ENCODE data around the gene KCNAB2. TPM values are rescaled to one million over a fixed set of nuclear protein-coding genes. Genes with fewer than 3 reads are reported as not detected.

Gene KCNAB2
- total and polyA plus RNA-seq, 4 donors: 1.8 to 5.9 (median 4.5) TPM

GRCh38 chr1:6013491-6013890 lies 32.2 kb upstream of the KCNAB2 start:
- no peak for DNase-seq (ENCODE audit: low spot score)
- Histone ChIP-seq H3K27ac (ENCODE audit: low read depth in 1 of 2, low read length in 2 of 2) (no peak overlapping the region), H3K9ac (ENCODE audit: low read depth in 1 of 2, low read length in 2 of 2) (no peak overlapping the region), H3K9me3 (ENCODE audit: control insufficient read depth in 4 of 4, low read length in 3 of 4) (no peaks in the 10 kb centered on the region), H3K4me3 (ENCODE audit: low read depth in 1 of 3, low read length in 3 of 3) (no peak overlapping the region), H3K4me1 (ENCODE audit: control insufficient read depth in 4 of 4, insufficient read depth in 4 of 4, low read length in 3 of 4) (no peaks in the 10 kb centered on the region), H3K27me3 (ENCODE audit: control insufficient read depth in 4 of 4, insufficient read depth in 4 of 4, low read length in 3 of 4) (no peaks in the 10 kb centered on the region), H3K36me3 (ENCODE audit: control insufficient read depth in 4 of 4, insufficient read depth in 3 of 4, low read depth in 1 of 4, low read length in 3 of 4) (no peaks in the 10 kb centered on the region)
- WGBS: 84% methylated on average over 12 of the region's 12 CpGs
- TF ChIP-seq RAD21 (IDR thresholded peaks at IDR 0.05) (no peak), YY1 (IDR thresholded peaks at IDR 0.05) (no peak), SP1 (IDR thresholded peaks at IDR 0.05) (no peak), RXRA (IDR thresholded peaks at IDR 0.05) (no peak), GABPA (IDR thresholded peaks at IDR 0.05 in 1 of 2, conservative IDR thresholded peaks at IDR 0.05 in 1 of 2) (no peak), TAF1 (conservative IDR thresholded peaks at IDR 0.05) (no peak), CTCF (IDR thresholded peaks at IDR 0.05; ENCODE audit: low read depth, low read length, missing input control) (no peak), FOXA1 (IDR thresholded peaks at IDR 0.05) (no peak), HNF4A (conservative IDR thresholded peaks at IDR 0.05) (no peak), ZBTB33 (IDR thresholded peaks at IDR 0.05) (no peak), EGR1 (IDR thresholded peaks at IDR 0.05; ENCODE audit: low read depth in 2 of 2) (no peak), JUND (IDR thresholded peaks at IDR 0.05) (no peak), ATF3 (IDR thresholded peaks at IDR 0.05) (no peak), HNF4G (IDR thresholded peaks at IDR 0.05) (no peak)
- TF ChIP-seq, protein P1, sequence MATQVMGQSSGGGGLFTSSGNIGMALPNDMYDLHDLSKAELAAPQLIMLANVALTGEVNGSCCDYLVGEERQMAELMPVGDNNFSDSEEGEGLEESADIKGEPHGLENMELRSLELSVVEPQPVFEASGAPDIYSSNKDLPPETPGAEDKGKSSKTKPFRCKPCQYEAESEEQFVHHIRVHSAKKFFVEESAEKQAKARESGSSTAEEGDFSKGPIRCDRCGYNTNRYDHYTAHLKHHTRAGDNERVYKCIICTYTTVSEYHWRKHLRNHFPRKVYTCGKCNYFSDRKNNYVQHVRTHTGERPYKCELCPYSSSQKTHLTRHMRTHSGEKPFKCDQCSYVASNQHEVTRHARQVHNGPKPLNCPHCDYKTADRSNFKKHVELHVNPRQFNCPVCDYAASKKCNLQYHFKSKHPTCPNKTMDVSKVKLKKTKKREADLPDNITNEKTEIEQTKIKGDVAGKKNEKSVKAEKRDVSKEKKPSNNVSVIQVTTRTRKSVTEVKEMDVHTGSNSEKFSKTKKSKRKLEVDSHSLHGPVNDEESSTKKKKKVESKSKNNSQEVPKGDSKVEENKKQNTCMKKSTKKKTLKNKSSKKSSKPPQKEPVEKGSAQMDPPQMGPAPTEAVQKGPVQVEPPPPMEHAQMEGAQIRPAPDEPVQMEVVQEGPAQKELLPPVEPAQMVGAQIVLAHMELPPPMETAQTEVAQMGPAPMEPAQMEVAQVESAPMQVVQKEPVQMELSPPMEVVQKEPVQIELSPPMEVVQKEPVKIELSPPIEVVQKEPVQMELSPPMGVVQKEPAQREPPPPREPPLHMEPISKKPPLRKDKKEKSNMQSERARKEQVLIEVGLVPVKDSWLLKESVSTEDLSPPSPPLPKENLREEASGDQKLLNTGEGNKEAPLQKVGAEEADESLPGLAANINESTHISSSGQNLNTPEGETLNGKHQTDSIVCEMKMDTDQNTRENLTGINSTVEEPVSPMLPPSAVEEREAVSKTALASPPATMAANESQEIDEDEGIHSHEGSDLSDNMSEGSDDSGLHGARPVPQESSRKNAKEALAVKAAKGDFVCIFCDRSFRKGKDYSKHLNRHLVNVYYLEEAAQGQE (IDR thresholded peaks at IDR 0.05): no peak
- TF ChIP-seq, protein P2, sequence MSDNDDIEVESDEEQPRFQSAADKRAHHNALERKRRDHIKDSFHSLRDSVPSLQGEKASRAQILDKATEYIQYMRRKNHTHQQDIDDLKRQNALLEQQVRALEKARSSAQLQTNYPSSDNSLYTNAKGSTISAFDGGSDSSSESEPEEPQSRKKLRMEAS (IDR thresholded peaks at IDR 0.05): no peak

Measured in liver (tissue), 9 donors.